ENCODE measurements around the gene ATCAY.

DNA sequence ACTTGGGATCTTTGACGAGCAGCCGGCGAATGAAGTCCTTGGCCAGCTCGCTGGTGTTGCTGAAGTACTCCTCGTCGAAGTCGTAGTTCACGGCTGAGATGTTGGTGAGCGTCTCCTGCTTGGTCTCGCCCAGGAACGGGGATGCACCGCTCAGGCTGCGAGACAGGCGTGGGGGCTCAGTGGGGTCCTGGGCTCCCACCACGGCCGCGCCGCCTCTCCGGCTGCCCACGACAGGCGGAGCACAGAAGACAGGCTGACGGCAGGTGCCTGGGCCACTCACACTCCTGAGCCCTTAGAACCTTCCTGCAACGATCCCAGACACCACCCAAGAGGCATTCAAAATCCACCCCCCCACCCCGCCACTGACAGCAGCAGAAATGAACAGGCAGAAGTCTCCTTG, 80.5 kb downstream of the ATCAY start:
- TF ChIP-seq, protein P1, sequence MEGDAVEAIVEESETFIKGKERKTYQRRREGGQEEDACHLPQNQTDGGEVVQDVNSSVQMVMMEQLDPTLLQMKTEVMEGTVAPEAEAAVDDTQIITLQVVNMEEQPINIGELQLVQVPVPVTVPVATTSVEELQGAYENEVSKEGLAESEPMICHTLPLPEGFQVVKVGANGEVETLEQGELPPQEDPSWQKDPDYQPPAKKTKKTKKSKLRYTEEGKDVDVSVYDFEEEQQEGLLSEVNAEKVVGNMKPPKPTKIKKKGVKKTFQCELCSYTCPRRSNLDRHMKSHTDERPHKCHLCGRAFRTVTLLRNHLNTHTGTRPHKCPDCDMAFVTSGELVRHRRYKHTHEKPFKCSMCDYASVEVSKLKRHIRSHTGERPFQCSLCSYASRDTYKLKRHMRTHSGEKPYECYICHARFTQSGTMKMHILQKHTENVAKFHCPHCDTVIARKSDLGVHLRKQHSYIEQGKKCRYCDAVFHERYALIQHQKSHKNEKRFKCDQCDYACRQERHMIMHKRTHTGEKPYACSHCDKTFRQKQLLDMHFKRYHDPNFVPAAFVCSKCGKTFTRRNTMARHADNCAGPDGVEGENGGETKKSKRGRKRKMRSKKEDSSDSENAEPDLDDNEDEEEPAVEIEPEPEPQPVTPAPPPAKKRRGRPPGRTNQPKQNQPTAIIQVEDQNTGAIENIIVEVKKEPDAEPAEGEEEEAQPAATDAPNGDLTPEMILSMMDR (conservative IDR thresholded peaks at IDR 0.05; ENCODE audit: low read depth, low read length): no peak
- no peak for TF ChIP-seq POLR2A (IDR thresholded peaks at IDR 0.05; ENCODE audit: low read depth, low read length)
- TF ChIP-seq MAFK (IDR thresholded peaks at IDR 0.05; ENCODE audit: low read depth, low read length): no peak
- no peak for TF ChIP-seq RFX5 (IDR thresholded peaks at IDR 0.05; ENCODE audit: low read depth, low read length)
- no peak for TF ChIP-seq MXI1 (IDR thresholded peaks at IDR 0.05; ENCODE audit: borderline replicate concordance, low read depth, low read length)
- TF ChIP-seq SMC3 (IDR thresholded peaks at IDR 0.05; ENCODE audit: low read depth, low read length): no peak
- TF ChIP-seq MAZ (IDR thresholded peaks at IDR 0.05; ENCODE audit: borderline replicate concordance, low read depth, low read length): no peak
- TF ChIP-seq RCOR1 (IDR thresholded peaks at IDR 0.05; ENCODE audit: insufficient replicate concordance, low read length): no peak
- TF ChIP-seq, protein P2, sequence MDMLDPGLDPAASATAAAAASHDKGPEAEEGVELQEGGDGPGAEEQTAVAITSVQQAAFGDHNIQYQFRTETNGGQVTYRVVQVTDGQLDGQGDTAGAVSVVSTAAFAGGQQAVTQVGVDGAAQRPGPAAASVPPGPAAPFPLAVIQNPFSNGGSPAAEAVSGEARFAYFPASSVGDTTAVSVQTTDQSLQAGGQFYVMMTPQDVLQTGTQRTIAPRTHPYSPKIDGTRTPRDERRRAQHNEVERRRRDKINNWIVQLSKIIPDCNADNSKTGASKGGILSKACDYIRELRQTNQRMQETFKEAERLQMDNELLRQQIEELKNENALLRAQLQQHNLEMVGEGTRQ (IDR thresholded peaks at IDR 0.05; ENCODE audit: low read depth, low read length): no peak
- TF ChIP-seq, protein P3, sequence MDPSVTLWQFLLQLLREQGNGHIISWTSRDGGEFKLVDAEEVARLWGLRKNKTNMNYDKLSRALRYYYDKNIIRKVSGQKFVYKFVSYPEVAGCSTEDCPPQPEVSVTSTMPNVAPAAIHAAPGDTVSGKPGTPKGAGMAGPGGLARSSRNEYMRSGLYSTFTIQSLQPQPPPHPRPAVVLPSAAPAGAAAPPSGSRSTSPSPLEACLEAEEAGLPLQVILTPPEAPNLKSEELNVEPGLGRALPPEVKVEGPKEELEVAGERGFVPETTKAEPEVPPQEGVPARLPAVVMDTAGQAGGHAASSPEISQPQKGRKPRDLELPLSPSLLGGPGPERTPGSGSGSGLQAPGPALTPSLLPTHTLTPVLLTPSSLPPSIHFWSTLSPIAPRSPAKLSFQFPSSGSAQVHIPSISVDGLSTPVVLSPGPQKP (IDR thresholded peaks at IDR 0.05; ENCODE audit: borderline replicate concordance, low read depth, low read length): no peak
- TF ChIP-seq FOS (IDR thresholded peaks at IDR 0.05; ENCODE audit: low read depth, low read length): no peak
- TF ChIP-seq BHLHE40 (IDR thresholded peaks at IDR 0.05; ENCODE audit: low read depth, low read length): no peak
